HG03103 (cell line): ENCODE results near the gene LCOR.
"Not testable (repeated sequence)": the region's sequence is repeated elsewhere in the genome, so short reads cannot be mapped to it uniquely, and the experiment has no call there.

Source experiments
- ATAC-seq: cut with Tn5 transposase; IDR thresholded peaks from one replicate; pipeline ENCODE4 v1.9.1; 2021; ENCODE audit warnings: low read depth; ENCODE audit not compliant: unreplicated experiment

LCOR gene

DNA sequence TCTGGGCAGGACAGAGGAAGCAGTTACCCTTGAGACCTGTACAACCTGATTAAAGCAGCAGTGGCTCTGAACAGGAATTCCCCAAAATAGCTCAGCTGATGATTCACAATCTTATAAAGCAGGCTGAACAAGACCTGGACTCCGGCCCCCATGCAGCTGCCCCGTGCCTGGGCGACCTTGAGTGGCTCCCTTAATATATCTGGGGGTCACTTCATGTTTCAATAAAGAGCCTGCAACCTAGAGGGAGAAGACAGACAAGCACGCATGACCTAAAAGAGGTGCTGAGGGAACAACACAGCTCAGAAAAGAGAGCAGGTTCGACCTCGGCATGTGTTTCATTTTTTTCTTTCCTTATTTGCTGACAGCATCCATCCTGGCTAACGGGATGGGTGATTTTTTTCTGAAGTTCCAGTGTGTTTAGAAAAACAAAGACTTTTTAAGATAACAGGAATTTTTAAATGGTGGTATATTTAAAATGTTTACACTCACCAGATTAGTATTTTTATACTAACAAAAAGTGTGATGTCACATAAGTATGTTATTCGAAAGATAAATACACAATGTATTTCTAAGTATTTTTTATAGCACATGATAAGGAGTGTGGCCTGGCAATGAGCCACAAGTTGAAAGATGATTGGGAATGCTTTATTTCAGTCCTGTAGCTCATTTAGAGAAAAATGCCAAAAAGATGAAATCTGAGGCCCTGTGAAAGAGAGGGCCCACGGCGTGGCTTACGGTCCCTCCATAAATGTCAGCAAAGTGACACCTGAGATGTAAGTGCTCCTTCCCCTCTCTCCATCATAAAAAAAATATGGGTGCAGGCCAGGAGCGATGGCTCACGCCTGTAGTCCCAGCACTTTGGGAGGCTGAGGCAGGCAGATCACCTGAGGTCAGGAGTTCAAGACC, 192.3 kb downstream of the LCOR start:
- no peak for ATAC-seq

DNA sequence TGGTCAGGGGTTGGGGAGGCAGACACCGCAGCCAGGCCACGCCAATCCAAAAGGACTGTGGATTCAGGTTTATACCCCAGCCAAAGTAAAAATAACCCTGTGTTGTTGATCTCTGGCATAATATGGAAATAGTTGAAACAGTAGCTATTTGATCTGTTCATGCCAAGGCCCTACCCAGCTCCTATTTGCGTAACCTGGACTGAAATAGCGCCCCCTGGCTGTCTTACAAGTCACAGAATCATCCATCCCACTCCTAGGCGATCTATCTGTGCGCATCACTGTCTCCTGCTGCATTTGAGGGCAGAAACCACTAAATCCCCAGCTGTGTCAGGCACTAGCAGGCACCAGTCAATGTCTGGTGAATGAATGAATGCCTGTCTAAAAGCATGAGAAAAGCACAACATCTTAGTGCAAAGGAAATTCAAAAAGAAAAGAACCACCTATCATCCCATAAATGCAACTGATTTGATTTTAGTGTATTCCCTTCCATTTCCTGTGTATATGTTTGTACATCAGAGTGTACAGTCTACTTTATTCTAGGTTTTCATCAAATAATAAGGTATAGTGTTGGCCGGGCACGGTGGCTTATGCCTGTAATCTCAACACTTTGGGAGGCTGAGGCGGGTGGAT, 193.6 kb downstream of the LCOR start:
- no peak for ATAC-seq

DNA sequence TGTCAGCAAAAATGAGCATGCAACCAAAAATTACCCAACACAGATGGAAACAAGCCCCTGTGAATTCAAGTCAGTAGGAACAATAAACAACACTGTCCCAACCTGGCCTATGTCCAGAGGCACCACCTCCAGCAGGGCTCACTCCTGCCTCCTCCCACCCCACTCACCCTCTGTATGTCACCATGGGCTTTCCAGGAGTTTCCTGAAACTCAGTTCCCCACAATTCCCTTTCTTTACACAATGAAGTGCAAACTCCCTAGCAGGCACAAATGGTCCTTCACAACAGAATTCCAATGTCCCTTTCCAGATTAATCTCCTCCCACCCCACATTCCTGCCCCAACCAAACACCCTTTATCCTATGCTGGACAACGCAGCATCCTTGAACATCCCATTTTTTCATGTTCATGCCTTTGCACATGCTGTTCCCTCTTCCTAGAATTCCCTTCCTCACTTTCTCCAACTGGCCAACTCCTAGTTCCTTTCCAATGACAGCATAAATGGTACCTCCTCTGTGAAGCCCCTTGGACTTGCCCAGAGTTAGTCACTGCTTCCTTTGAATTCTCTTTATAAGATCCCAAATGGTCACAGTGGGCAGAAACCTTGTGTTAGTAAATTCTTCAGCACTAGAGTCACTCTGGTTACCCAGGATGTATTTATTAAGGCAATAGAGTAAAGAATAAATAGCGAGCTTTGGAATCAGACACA, 196.2 kb downstream of the LCOR start:
- ATAC-seq, result no peak

GRCh38 chr10:97028832-97029178, 196.7 kb downstream of the LCOR start:
- no peak for ATAC-seq

GRCh38 chr10:97029271-97029670, 197.2 kb downstream of the LCOR start:
- no peak for ATAC-seq

DNA sequence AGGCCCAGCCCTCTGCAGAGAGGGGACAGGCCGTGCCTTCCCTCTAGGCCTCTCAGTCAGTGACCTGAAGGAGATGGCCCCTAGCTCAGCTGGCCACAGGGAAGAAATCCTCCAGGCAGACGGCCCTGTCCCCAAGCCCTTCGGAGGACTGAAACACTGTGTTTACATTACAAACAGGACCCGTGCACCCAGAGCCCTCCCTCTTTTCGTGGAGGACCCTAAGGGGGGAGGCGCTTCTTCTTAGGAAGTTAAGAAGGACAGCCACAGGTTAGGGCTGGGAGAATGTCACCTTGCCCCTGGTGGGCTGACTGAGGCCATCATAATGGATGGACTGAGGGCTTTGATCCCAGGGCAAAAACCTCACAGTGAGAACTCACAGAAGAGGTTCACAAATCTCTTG, 198.8 kb downstream of the LCOR start:
- ATAC-seq, result no peak

GRCh38 chr10:97031459-97031858, 199.4 kb downstream of the LCOR start:
- no peak for ATAC-seq

- no peak for ATAC-seq
Observed at GRCh38 chr10:97032624-97033023, 200.5 kb downstream of the LCOR start.

GRCh38 chr10:97033841-97034240, 201.7 kb downstream of the LCOR start:
- ATAC-seq, result not testable (repeated sequence)

GRCh38 chr10:97034301-97034700, 202.2 kb downstream of the LCOR start:
- no peak for ATAC-seq

- no peak for ATAC-seq
Observed at GRCh38 chr10:97034958-97035769, 203.1 kb downstream of the LCOR start.

GRCh38 chr10:97037365-97038361, 205.6 kb downstream of the LCOR start:
- peak; percentile 68 for ATAC-seq

- no peak for ATAC-seq
Observed at GRCh38 chr10:97038688-97039087, 206.6 kb downstream of the LCOR start.

DNA sequence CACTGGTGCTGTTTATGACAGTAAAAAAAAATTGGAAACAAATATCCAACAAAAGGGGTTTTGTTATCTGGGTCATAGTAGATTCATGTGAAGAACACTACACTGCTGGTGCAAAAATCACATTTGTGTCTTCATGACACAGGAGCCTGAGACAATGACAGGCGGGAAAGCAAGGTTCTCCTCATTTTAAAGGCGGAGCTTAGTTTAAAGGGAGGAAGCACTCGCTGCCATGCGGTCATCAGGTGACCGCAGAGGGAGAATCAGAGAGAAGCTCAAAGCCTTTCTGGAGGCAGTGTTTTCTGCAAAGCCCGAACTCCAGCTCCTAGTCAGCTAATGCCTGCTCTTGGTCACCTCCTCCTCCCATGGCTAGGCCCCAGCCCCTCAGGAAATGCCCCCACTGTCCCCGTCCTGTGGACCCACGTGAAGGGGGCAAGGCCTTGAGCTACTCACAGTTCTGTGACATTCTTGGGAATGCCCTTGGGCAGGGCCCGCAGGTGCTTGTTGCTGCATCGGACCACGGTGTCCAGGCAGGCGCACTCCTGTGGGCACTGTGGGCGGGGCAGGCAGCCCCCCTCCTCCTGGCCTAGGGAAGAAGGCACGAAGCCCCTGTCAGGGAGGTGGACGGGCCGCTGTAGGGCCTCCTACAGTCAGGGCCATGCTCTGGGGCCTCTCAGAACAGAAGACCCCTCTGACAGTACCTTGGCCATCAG, 207.6 kb downstream of the LCOR start:
- ATAC-seq, result no peak

DNA sequence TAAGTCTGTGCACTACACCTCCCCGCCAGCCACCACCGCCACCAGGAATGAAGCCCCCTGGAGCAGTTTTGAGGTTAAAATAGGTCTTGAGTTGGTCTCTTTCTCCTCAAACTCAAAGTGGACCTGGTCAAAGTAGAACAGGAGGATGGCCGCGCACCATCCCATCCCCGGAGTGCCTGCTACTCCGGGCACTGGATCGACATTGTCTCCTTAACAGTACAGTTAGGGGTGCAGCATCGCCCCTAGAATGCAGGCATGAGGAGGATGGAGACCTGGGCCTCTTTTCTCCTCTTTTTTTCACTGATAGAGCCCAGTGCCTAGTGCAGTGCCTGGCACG, 208.1 kb downstream of the LCOR start:
- no peak for ATAC-seq

DNA sequence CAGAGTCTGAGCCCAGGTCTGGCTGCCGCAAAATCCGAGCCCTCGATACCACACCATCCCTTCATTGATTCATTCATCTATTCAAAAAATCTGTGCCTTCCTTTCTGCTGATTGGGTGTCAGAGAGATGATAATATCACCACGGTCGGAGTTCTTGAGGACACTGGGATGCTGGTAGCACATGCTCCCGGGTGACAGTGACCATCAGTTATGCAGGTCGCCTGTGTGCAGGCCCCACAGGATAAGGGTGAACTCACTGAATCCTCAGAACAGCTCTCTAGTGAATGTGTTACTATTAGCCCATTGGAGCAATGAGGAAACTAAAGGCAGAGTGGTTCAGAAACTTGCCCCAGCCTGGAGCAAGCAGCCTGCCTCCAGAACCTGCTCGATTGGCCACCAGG, 208.6 kb downstream of the LCOR start:
- no peak for ATAC-seq

DNA sequence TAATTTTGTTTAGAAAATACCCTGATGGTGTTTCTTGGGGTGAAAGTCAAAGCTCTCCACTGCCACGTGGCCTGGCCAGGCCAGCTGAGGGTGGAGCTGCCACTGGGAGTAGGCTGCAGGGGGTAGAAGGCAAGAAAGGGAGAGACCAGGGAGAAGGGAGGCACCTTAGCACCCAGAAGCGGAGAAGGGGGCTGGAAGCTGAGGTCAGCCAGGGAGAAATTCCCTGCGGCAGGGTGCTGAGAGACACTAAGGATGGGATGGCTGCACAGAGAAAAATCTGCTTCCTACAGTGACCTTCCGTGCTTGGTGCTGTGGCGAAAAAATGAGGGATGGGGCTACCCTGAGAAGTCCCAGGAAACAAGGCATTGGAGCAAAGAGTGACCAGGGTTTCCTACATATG, 210.0 kb downstream of the LCOR start:
- no peak for ATAC-seq

DNA sequence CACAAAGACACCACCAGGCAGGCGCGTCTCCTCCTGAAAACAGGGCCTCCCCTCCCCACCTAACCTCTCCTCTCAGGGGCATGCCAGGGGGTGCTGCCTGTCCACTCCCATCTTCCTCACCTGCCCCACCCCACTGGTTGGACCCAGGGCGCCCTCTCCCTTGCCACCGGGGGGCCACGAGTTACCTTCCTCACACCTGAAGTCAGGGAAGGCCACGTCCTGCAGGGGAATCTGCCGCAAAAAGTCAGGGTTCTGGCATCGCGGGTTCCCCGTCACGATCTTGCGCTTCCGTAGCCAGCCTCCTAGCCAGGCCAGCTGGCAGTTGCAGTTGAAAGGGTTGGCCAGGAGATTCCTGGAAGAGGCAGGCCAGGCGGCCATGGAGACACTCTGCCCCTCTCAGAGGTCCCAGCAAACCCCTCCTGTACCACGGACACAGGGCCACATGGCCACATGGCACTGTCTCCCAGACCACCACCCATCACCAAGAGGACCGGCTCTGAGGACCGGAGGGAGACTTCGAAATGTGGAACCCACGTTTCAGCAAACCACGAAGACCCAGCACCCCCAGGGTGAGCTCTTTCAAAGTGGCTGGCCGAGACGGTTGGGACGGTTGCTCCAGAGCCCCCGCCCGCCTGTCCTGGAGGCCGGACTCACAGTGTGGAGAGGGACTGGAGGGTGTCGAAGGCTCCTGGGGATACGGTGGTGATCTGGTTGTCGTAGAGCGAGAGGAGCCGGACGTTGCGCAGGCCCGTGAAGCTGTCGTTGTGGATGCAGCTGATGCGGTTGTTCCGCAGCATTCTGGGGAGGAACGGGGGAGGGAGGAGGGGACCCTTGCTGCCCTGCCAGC, 210.8 kb downstream of the LCOR start:
- ATAC-seq, result no peak
